C1 segment of cervical spinal cord (tissue), 14 donors: Measurements from ENCODE around the gene RIMOC1.
"Not testable (repeated sequence)": the region's sequence is repeated elsewhere in the genome, so short reads cannot be mapped to it uniquely, and the experiment has no call there.

ENCODE experiments used
- DNase-seq, 14 donors: peaks; one replicate each; lab custom pipeline; 2025; lab: John Stamatoyannopoulos, UW

The RIMOC1 gene

DNA sequence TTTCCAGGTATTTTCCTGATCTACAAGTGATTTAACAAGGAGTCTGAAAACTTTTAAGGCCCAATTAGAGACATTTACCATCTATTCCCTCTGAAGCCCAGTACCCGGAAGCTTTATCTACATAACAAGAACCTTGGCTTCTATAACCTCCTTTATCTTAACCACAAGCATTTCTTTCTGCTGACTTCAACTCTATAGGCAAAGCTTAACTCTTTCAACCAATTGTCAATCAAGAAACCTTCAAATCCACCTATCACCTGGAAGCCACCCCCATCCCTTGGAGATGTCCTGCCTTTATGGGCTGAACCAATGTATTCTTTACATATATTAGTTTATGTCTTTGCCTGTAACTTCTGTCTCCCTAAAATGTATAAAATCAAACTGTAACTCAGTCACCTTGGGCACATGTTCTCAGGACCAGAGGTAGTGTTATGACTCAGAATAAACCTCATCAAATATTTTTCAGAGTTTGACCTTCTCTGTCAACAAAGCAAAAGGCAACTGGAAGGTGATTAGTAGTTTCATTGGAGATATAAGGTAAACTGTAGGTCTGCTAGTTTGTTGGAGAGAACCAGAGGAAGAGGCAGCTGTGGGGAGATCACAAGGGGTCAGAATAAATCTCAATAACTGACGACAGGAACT lies 13.0 kb upstream of the RIMOC1 start:
- no peak for DNase-seq

DNA sequence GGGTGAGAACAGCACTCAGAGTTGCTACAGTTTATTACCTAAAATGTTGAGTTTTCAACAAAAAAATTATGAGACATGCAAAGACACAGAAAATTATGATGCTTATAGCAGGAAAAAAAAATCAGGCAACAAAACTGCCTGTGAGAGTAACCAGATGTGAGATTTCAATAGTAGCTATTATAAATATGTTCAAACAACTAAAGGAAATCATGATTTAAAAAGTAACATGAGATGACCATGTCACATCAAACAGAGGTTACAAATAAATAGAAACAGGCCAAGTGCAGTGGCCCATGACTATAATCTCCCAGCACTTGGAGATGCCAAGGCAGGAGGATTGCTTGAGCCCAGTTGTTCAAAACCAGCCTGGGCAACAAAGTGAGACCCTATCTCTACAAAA lies 12.1 kb upstream of the RIMOC1 start:
- DNase-seq: no peak

DNA sequence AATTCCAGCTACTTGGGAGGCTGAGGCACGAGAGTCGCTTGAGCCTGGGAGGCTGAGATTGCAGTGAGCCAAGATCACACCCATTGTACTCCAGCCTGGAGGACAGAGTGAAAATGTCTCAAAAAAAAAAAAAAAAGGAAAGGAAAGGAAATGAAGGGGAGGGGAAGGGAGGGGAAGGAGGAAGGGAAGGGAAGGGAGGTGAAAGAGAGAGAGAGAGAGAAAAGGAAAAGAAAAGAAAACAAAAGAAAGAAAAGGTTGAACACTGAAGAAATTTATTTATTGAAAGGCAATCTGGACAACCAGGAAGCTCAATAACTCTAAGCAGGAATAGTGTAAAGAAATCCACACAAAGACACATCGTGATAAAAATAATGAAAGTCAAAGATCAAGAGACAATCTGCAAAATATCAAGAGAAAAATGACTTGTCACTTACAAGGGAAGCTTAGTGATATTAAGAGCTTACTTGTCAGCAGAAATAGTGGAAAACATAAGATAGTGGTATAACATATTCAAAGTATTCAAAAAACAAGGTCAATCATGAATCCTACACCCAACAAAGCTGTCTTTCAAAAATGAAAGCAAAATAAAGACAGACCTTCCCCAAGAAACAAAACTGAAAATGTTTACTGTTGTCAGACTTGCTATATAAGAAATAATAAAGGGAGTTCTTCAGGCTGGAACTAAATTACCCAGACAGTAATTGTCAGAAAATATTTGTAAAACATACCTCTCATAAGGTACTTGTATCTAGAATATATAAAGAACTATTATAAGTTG lies 10.9 kb upstream of the RIMOC1 start:
- no peak for DNase-seq

DNA sequence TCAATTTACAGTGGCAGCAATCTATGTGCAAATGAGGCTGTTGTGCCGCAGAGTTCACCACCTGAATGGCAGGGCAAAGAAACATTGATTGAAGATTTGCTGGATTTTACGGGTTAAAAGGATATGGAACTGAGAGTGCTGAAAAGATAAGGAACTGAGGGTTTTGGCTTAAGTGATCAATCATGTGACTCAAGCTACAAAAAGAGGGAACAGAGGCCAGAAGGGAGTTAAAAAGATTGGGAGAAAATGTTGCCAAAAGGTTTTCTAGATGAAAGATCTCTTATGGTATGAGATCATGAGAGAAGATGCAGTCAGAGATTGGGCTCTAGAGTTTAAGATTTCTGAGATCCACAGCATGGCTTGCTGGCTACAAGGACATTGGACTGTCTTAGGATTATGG lies 7.9 kb upstream of the RIMOC1 start:
- DNase-seq: no peak

DNA sequence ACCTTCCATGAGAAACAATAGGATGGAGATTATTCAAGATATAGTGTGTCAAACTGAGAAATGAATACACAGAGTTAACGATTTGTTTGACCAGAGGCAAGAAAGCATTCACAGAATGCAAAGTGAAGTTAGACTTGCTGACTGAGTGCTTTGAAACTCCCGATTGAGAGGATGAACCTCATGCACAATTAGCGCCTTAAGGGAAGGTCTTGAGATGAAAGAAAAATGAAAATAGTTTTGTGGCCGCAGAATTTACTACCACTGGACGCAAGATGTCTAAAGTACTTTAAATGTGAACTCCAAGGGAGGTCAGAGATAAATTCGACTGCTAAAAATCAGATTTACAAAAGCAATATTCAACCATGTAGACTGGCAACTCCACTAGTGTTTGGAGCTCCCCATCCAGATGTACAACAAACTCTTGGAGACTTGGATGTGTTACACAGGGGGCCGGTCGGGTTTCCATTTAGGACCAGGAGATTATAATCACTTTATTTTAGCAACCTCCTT lies 707 bp upstream of the RIMOC1 start:
- DNase-seq: no peak

DNA sequence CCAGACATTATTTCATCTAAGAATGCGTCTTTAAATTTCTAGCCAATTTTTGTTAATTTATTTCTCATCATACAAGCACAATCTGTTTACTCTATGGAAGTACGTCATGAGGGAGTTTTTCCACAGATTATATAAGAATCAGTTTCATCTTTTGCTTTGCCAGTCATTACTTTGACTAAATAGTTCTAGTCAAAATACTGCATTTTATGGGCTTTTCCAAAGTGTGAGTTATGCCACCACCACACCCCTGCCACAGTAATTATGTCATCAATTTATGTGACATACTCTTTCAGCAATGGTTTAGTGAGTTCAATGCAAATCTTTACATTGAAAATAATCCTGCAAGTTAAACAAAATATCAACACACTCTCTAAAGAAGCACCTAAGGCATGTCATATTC lies 2.0 kb downstream of the RIMOC1 start:
- no peak for DNase-seq

DNA sequence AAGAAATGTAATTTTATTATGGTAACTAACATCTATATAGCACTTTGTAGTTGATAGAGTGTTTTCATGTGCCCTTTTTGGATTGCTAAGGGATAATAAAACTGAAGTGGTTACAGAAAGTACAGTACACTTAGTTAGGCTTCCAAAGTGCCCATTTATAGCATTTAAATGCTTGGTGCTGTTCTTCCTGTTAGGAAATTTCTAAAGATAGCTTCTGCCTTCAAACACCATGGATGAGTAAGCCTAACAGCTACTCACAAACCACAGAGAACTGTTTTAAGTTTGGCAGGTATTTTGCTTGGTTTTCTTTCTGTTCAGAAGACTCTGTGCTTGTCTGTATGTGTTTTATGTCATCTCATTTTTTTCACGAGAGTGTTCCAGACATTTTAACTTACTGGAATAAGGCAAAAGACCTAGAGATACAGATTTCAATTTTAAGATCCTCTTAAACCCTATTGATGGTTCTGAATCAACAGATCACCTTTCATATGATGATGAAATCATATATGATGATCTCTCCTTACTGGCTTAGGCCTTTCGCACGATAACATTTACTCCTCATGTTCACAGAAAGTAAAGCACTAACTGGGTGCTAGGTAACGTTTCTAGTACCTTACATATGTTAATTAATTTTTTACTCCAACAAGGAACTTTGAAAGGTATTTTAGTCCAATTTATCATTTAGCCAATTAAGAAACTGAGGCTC lies 4.4 kb downstream of the RIMOC1 start:
- no peak for DNase-seq

DNA sequence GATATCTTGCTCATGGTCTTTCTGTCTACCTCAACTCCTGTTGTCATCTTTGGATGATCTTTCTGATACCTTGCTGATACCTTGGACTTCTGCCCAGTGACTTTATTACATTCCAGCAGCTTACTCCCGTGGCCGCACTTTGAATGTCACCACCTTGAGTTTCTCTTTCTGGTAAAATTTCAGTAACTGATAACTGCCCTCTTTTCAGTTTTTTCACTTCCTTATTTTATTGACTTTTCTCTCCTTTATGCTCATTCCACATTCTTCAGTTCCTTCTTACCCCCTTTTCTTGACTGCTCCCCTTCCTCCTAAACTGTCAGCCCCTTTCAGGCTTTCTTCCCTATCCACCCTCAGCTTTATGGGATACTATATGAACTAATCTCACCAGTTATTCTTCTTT lies 14.0 kb downstream of the RIMOC1 start:
- no peak for DNase-seq

DNA sequence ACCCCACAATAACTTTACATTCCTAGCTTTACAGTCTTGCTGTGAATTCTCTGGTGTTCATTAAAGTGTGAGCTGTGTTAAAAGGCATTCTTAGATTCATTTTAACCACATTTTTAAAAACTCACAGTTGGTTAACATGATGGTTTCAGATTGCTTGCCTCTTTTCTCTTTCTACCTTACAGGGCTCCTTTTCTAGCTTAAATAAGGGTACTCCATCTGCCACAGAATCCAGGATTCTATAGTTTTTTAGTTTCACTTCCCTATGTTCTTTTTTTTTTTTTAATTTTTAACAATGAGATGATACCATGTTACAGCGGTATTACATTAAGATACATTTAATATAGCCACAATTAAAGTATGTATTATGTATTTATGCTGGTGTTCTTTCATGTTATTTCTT lies 17.0 kb downstream of the RIMOC1 start:
- no peak for DNase-seq

DNA sequence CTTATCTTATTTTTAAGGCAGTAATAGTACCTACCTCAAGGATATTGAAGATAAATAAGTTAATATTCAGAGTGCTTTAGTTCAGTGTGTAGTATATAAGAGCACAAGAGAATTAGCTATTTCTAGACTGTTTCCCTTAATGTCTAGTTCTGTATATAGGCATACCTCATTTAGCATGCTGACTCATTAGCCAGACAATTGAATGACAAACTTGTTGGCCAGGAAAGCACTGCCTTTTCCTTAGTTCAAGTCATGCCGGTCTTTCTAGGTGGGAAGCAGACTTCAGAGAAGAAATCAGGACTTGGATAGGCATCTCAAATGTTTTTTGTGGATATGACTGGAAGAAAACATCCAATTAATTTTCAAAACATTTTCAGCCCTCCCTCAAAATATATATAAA lies 17.7 kb downstream of the RIMOC1 start:
- DNase-seq: no peak

DNA sequence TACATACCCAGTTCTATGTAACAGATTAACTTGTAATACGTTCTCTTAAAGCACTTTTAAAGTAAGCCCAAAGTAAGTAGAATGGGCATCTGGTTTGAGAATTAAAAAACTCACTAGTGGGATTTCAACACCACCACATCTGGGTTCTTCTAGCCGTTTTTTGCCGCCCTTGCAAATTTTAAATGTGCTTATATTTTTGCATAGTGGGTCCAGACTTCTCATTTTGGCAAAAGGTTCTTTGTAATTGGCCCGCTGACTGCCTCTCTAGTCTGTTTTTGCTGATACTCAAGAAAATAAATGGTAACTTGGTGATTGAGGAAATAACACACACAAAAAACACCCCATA lies 20.4 kb downstream of the RIMOC1 start:
- no peak for DNase-seq

DNA sequence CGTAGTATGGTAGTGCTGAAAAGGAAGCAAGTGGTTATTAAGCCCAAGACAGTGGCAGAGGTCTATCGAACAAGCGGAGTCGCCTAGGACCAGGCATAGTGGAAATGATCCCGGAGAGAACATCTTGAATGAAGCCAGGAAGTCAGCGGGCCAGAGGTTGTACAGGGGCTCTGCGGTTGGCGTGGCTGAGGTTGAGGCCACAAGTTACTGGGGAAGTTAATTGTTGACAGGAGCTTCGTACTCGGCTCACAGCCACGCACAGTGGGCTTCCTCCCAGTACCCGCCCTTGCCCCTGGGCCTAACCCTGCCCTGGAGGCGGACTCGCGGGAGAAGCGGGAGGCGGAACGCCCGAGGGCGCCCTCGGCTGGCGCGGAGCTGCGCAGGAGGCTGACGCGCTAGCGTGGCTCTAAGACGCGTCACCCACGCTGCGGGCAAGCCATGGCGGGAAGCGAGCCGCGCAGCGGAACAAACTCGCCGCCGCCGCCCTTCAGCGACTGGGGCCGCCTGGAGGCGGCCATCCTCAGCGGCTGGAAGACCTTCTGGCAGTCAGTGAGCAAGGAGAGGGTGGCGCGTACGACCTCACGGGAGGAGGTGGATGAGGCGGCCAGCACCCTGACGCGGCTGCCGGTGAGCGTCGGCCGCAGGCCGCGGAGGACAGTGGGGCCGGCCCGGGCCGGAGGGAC lies 20.9 kb downstream of the RIMOC1 start, which contains the start of gene FBXO4:
Gene FBXO4, plus strand, starts transcription at position 410 of the 683 bp plus-strand sequence. Its CDS starts 29 bp downstream, at position 439.
- peak in 13 of 14 donors; percentile 34 to 85 (median 77) for DNase-seq

DNA sequence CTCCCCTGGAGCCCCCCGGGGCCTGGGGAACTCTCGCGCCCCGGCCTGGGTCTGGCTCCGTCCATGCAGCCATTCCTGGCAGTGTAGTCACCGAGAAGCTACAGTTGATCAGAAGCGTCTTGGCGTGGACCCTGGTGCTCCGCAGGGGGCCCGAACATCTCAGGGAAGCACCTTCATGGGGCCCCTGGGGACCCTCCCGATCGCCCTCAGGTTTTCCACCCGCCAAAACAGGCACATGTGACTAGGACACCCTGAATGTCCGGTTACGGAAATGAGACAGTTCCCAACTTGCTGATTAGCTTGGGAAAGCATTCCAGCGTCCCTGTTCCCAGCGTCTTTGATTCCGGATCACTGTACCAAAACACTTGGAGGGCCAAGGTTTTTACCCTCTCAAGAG lies 21.4 kb downstream of the RIMOC1 start:
- peak in 11 of 14 donors; percentile 18 to 65 (median 49) for DNase-seq

DNA sequence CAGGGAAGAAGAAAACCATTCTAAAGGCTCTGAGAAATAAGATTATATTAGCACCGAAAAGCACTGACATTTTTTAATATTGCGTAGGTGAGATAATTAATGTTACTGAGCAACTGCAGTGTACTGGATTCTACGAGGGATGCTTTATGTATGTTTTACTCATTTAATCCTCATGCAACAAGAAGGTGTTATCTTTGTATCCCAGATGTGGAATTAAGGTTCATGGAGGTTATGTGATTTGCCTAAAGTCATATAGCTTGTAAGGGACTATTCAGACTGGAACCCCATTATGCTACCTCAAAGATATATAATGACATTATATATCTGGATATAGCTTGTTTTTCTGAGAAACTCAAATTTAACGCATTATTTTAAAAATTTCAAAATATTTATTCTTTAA lies 23.5 kb downstream of the RIMOC1 start:
- DNase-seq: no peak

DNA sequence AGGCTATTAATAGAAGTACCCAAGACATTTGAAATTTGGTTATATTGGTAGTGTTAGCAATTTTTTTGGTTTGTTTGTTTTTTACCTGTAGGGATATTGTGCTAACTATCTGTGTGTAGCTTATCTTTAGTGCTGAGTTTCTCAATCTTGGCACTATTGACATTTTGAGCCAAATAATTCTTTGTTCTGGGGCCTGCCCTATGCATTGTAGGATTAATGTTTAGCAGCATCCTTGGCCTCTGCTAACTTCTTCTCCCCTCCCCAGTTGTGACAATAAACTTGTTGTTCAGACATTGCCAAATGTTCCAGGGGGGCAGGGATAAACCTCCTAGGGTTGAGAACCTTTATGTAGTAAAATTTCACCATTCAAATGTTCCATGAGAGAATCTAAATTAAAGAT lies 24.9 kb downstream of the RIMOC1 start:
- DNase-seq: no peak

DNA sequence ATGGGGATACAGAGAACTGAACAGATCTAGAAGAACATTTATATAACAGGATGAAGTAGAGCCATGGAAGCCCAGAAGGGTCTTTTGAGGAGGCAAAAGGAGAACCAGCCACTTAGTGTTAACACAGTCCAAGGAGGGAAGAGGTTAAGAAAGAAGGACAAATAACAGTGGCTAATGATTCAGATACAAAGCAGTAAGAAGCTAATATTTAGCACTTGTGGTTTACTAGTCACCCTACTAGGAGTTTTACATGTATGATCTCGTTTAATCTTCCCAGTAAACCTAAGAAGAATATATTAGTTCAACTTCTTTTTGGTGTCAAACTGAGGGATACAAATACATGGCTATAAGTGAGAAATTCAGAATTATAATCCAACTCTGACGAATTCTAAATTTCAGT lies 28.6 kb downstream of the RIMOC1 start:
- no peak for DNase-seq

DNA sequence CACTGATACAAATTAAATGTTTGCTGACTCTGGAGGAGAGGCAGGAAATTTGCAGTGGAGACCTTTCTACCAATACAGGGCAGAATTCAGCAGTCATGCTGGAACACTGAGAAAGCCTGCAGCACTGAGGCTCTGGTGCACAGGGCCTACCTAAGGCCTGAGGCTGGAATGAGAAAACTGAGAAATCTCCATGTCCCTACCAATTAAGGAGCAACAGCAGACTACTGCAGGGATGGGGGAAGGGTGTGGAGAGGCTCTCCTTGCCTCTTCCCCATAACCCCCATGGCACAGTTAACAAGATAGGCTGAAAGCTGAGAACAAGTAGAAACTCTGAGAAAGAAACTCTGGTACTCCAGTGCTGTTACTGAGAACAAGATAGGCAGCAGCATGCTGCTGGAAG lies 31.4 kb downstream of the RIMOC1 start:
- DNase-seq: no peak

DNA sequence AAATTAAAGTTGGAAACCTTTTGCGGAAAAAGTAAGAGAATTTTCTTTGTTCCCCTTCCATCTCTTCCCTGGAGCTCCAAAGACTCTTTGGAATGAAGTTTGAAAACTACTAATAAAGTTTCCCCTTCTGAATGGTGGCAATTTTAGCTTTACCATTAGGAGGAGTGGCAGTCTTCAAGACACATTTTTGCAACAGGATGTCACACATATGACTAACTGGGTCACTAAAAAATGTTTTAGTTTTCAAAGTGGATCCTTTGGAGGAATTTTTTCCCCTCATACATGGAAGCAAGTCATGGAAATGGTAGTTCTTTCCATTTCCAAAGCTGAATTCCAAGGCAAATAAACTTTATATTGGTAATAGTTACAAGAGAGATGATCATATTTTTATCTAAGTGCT lies 36.5 kb downstream of the RIMOC1 start:
- DNase-seq: no peak

DNA sequence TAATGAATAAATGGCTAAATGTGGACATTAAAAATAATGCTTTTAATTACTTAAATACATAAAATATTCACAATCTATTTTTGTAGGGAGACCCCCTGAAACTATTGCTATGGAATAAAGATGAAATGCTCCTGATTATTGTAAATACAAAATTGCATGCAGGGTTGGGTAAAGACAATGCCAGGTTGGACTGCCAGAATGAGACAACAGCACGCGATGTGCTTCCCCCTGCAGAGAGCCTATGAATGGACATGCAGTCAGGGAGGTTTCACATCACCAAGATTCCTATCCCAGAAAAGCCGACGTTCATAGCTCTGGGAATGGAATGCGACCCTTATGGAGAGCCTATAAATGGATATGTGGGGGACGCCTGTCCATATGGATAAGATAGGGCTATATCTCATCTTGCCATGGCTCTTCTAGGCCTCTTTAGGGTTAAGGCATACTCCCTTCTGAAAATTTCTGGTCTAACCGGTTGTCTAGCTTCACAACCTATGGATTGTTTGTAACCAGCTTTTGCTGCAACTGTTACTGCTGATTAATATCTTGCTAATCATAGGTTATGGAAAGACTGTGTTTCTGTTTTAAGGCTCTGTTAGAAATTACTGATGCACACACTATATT lies 41.3 kb downstream of the RIMOC1 start:
- not testable (repeated sequence) for DNase-seq

DNA sequence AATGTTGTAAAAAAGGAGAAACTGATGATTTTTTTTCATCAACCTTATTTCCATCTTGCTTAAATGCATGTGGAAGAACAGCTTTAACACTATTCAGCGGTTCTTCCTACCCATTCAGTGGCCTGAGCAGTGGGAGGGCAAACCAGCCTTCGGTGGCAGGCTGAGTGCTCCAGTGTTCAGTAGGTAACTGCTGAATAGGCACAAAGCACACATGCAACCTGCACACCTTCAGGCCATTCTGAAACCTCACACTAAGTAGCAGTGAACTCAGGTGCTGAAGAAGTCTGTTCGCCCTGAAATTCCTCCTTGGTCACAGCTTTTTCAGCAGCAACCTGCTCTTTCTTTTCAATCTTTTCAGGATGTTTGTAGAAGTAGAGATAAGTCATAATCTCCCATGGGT lies 47.1 kb downstream of the RIMOC1 start:
- DNase-seq: no peak
